ENCODE results near the gene EXOC3.
"Not testable (repeated sequence)": the region's sequence is repeated elsewhere in the genome, so short reads cannot be mapped to it uniquely, and the experiment has no call there.

Gene EXOC3

DNA sequence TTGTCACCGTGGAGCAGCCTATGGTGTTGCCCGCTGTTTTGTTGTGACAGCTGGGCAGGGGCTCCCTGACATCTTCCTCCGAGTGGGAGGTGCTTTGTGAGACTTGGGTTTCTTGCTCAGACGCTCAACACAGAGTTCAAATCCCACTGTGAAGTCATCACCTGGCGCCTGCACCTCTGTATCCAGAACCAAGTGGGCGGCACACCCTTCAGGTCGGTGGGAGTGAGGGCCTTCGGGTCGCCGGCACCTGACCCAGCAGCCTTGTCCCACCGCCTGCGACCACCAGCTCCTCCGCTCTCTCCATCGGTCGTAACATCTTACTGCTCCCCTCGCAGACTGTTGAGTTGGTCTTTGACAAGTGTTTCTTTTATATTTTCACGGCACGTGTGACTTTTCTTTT is 37.6 kb upstream of the EXOC3 start:
- no peak for DNase-seq (ENCODE audit: low read depth)
- H3K4me3 ChIP-seq (ENCODE audit: low read depth, low read length) = no peak overlapping the region

- H3K4me3 ChIP-seq (ENCODE audit: low read depth, low read length) = no peak overlapping the region
- no peak for DNase-seq (ENCODE audit: low read depth)
Observed at GRCh38 chr5:406041-406440, 36.9 kb upstream of the EXOC3 start.

DNA sequence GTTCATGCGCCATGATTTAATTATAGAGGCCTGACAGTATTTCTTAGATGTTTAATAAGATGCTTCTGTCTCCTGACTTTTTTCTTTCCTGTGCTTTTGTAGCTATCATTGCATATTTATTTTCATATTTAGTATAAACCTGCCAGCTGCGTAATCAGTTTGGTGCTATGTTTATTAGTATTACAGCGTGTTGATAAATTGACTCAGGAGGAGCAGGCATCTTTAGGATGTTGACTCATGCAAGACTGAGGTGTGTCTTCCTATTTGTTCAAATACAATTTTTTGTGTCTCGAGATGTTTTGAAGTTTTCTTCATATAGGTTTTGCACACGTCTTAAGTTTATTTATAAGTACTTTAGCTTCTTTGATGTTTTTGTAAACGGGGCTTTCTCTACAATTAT is 35.9 kb upstream of the EXOC3 start:
- DNase-seq (ENCODE audit: low read depth) = no peak
- no peak overlapping the region for H3K4me3 ChIP-seq (ENCODE audit: low read depth, low read length)

DNA sequence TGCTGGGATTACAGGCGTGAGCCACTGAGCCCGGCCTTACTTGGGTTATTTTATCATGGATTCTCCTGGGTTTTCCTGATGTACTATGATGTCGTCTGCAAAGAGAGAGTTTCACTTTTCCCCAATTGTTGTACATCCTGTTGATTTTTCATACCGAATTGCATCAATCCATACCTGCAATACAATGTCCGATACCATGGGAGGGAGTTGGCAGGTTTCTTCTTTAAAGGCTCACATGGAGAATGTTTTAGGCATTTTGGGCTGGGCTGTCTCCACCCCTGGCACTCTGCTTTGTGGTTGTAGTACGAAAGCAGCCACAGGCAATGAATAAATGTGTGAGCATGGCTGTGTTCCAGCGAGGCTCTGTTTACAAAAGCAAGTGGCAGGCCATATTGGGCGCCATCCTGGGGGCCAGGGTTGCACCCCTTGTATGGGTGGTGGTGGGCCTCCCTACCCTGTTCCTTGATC is 35.1 kb upstream of the EXOC3 start:
- H3K4me3 ChIP-seq (ENCODE audit: low read depth, low read length) = no peak overlapping the region
- no peak for DNase-seq (ENCODE audit: low read depth)

- DNase-seq (ENCODE audit: low read depth) = no peak
- no peak overlapping the region for H3K4me3 ChIP-seq (ENCODE audit: low read depth, low read length)
Observed at GRCh38 chr5:410911-411517, 32.0 kb upstream of the EXOC3 start.

DNA sequence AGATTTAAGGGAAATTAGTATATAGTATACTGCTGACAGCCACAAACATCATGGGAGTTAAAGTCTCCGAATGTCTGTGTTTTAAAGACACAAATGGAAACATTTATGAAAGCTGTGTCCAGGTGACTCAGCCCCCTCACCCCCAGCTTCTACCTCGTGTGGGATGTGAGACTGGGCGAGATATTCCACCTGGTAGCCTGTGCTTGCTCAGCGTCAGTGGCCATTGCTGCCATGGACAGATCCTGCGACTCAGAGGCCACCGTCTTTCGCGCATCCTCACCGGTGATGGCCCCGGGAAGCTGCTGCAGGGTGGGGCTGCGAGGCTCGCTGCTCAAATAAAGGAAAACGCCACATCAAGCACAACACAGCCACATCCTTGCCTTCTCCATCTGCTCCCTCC is 31.2 kb upstream of the EXOC3 start:
- DNase-seq (ENCODE audit: low read depth) = no peak
- H3K4me3 ChIP-seq (ENCODE audit: low read depth, low read length) = no peak overlapping the region

DNA sequence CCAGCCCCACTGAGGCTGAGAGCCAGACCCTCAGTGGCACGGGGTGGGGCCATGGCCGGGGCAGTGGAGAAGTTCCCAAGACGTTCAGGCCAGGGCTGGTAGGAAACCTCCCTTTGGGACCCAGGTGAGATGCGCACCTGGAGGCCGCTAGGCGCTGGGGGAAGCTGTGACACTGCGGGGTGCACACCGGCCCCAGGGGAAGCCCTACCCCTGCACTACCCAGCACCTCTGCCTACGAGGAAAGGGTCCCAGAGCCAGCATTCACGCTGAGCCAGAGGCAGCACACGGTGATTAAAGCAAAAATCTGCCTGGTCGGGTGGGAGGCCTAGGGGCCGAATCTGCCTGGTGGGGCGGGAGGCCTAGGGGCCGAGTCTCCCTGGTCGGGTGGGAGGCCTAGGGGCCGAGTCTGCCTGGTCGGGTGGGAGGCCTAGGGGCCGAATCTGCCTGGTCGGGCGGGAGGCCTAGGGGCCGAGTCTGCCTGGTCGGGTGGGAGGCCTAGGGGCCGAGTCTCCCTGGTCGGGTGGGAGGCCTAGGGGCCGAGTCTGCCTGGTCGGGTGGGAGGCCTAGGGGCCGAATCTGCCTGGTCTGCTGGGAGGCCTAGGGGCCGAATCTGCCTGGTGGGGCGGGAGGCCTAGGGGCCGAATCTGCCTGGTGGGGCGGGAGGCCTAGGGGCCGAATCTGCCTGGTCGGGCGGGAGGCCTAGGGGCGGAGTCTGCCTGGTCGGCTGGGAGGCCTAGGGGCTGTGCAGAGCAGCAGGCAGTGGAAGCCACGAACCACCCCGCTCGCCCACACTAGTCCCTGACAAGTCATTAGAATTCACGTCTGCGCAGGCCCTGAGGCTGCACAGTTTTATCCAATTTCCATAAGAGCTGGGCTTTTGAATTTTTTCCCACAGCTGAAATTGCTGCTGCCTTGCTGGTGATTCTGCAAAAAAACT is 27.7 kb upstream of the EXOC3 start:
- H3K4me3 ChIP-seq (ENCODE audit: low read depth, low read length) = not testable (repeated sequence)
- DNase-seq (ENCODE audit: low read depth) = peak; percentile 43

- no peak for DNase-seq (ENCODE audit: low read depth)
- H3K4me3 ChIP-seq (ENCODE audit: low read depth, low read length) = no peak overlapping the region
Observed at GRCh38 chr5:415928-416635, 26.9 kb upstream of the EXOC3 start.

GRCh38 chr5:416636-416960 is 26.4 kb upstream of the EXOC3 start:
- H3K4me3 ChIP-seq (ENCODE audit: low read depth, low read length) = no peak overlapping the region
- no peak for DNase-seq (ENCODE audit: low read depth)

DNA sequence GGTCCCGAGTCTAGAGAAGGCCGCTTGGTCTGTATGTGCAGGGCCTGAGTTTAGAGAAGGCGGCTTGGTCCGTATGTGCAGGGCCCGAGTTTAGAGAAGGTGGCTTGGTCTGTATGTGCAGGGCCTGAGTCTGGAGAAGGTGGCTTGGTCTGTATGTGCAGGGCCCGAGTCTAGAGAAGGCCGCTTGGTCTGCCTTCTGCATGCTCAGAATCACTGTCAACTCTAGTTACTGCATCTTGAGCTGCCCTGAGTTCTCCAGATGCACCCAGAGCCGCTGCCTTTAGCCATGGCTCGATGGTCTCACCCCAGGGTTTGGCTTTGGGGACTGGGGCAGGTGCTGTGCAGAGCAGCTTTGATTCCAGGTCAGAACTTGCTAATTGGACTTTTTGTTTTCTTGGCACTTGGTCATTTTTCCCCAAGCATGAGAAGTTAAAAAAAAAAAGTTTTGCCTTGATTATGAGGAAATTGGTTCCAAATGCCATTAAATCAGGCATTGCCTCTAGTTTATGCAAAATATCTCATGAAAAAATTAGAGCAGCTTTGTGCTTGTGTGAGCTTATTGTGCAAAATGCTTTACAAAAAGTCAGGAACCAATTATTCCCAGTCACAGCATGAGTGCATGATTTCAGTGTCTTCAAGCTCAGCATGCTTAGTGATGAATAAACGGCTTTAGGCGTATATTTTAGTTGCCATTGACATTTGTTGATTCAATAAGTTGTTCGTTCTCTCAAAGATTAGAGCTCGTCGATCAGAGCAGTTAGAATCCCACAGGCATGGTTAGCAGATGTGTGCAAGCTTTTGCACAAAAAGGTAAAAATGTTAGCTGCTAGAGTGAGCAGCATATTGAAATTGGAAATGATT is 25.4 kb upstream of the EXOC3 start:
- DNase-seq (ENCODE audit: low read depth) = no peak

GRCh38 chr5:418162-419121 is 24.5 kb upstream of the EXOC3 start:
- no peak overlapping the region for H3K4me3 ChIP-seq (ENCODE audit: low read depth, low read length)
- DNase-seq (ENCODE audit: low read depth) = peak; percentile 69

More for the DNA sequence above, 25.4 kb upstream of the EXOC3 start:
- H3K4me3 ChIP-seq (ENCODE audit: low read depth, low read length) = no peak overlapping the region

GRCh38 chr5:419970-420369 is 23.0 kb upstream of the EXOC3 start:
- no peak overlapping the region for H3K4me3 ChIP-seq (ENCODE audit: low read depth, low read length)
- no peak for DNase-seq (ENCODE audit: low read depth)

DNA sequence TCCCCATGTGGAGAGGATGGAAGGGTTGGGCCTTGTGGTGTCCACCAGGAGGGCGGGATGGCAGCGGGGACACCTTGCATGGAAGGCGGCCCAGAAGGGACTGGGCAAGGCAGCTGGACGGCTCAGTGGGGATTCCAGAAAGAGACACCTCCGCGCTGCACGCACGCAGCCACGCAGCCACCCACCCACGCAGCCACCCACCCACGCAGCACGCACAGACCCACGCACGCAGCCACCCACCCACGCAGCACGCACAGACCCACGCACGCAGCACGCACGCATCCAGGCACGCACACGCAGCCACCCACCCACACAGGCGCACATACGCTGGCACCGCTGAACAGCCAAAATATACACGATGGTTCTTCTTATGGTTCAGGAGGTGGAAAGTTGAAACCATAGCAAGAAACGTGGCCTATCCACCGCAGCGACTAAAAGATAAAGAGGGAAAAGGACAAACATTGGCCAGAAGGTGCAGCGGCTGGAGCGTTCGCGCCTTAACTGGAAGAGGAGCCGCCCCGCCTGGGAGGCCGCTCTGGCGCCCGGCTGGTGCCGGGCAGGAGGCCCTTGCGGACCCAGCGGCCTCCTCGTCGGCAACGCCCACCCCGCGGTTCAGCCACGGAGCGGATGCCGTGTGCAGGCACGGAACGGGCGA is 22.2 kb upstream of the EXOC3 start:
- H3K4me3 ChIP-seq (ENCODE audit: low read depth, low read length) = no peak overlapping the region

DNA sequence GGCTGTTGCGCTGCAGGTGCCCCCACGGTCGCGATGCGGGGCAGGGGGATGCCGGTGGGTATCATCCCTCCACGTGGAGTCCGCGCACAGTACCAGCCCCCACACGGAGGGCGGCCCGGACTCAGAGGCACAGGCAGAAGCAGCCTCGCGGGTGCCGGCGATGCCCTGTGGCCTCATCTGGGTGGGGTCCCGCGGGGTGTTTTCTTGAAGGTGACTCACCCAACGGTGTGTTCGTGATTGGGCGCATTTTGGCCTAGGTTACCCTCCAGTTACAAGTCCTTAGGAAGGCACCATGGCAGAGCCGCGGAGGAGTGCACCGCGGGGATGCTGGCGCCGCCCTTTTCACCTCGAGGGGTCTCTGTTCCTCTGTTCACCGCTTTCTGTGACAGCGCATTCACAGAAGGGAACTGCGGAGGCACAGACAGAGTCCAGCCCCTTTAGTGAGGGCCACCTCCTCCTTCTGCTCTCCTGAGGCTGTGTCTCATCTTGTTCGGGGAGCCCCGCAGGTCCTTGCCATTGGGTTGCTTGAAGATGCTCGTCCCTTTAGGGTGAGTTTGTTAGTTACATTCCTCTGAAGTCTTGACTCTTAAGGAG is 21.6 kb upstream of the EXOC3 start:
- no peak overlapping the region for H3K4me3 ChIP-seq (ENCODE audit: low read depth, low read length)
- DNase-seq (ENCODE audit: low read depth) = no peak

More for the DNA sequence above, 22.2 kb upstream of the EXOC3 start:
- no peak for DNase-seq (ENCODE audit: low read depth)

- DNase-seq (ENCODE audit: low read depth) = no peak
- no peak overlapping the region for H3K4me3 ChIP-seq (ENCODE audit: low read depth, low read length)
Observed at GRCh38 chr5:421901-422300, 21.1 kb upstream of the EXOC3 start.

GRCh38 chr5:422323-423232 is 20.4 kb upstream of the EXOC3 start:
- no peak for DNase-seq (ENCODE audit: low read depth)

DNA sequence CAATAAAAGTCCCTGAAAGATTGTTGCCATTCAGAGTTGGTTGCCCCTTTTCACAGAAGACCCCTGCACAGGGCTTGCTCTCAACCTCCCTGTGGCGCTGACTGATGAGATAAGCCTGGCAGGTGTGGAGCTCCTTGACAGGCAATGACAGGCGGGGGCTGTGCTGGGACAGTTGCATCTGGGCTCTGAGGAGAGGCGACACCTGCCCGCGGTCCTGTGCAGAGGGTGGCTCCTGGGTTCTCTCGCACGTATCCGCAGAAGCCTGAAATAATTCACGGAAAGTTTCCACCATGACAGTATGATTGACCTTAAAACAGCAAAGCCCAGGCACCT is 19.8 kb upstream of the EXOC3 start:
- no peak overlapping the region for H3K4me3 ChIP-seq (ENCODE audit: low read depth, low read length)
- no peak for DNase-seq (ENCODE audit: low read depth)

More at GRCh38 chr5:422323-423232, 20.4 kb upstream of the EXOC3 start:
- H3K4me3 ChIP-seq (ENCODE audit: low read depth, low read length) = no peak overlapping the region
